AG09319 (cell line): ENCODE data around the gene LMO7.

Source experiments
- DNase-seq: peaks from one replicate; pipeline ENCODE4 v3.0.0-alpha.2; 2010; ENCODE audit warnings: low read depth; ENCODE audit errors: extremely low read depth
- CTCF ChIP-seq: IDR thresholded peaks from 2 replicates; pipeline ENCODE4 v1.5.1; 2011; ENCODE audit warnings: low read depth, mild to moderate bottlenecking, inconsistent platforms, low read length, moderate library complexity

The LMO7 gene

GRCh38 chr13:75657111-75657510 lies 21.0 kb downstream of the LMO7 start:
- TF ChIP-seq CTCF: no peak
- no peak for DNase-seq

GRCh38 chr13:75660694-75661093 lies 24.6 kb downstream of the LMO7 start:
- DNase-seq: no peak
- no peak for TF ChIP-seq CTCF

GRCh38 chr13:75661443-75661842 lies 25.3 kb downstream of the LMO7 start:
- no peak for TF ChIP-seq CTCF
- no peak for DNase-seq

- no peak for TF ChIP-seq CTCF
- DNase-seq: no peak
Observed at GRCh38 chr13:75666646-75667351, 30.7 kb downstream of the LMO7 start.

- no peak for TF ChIP-seq CTCF
- no peak for DNase-seq
Observed at GRCh38 chr13:75669706-75670105, 33.6 kb downstream of the LMO7 start.

GRCh38 chr13:75670496-75670895 lies 34.4 kb downstream of the LMO7 start:
- no peak for TF ChIP-seq CTCF
- no peak for DNase-seq

GRCh38 chr13:75675421-75675820 lies 39.3 kb downstream of the LMO7 start:
- DNase-seq: no peak
- TF ChIP-seq CTCF: no peak
